GM18511 (cell line): ENCODE data around the gene HLA-A.
A peak's percentile ranks its signal among the peaks of the same experiment; 100 is the strongest.
"Not testable (repeated sequence)": the region's sequence is repeated elsewhere in the genome, so short reads cannot be mapped to it uniquely, and the experiment has no call there.

Experiments
- ATAC-seq: cut with Tn5 transposase; IDR thresholded peaks from one replicate; pipeline ENCODE4 v1.9.1; 2021; ENCODE audit warnings: mild to moderate bottlenecking, moderate library complexity; ENCODE audit not compliant: unreplicated experiment

Gene HLA-A

DNA sequence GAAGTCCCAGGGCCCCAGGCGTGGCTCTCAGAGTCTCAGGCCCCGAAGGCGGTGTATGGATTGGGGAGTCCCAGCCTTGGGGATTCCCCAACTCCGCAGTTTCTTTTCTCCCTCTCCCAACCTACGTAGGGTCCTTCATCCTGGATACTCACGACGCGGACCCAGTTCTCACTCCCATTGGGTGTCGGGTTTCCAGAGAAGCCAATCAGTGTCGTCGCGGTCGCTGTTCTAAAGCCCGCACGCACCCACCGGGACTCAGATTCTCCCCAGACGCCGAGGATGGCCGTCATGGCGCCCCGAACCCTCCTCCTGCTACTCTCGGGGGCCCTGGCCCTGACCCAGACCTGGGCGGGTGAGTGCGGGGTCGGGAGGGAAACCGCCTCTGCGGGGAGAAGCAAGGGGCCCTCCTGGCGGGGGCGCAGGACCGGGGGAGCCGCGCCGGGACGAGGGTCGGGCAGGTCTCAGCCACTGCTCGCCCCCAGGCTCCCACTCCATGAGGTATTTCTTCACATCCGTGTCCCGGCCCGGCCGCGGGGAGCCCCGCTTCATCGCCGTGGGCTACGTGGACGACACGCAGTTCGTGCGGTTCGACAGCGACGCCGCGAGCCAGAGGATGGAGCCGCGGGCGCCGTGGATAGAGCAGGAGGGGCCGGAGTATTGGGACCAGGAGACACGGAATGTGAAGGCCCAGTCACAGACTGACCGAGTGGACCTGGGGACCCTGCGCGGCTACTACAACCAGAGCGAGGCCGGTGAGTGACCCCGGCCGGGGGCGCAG lies at the start of gene HLA-A:
Gene HLA-A (plus strand): TSS at position 258 of the 778 bp plus-strand sequence. CDS start 22 bp downstream, at position 280.
- peak; percentile 86 for ATAC-seq

DNA sequence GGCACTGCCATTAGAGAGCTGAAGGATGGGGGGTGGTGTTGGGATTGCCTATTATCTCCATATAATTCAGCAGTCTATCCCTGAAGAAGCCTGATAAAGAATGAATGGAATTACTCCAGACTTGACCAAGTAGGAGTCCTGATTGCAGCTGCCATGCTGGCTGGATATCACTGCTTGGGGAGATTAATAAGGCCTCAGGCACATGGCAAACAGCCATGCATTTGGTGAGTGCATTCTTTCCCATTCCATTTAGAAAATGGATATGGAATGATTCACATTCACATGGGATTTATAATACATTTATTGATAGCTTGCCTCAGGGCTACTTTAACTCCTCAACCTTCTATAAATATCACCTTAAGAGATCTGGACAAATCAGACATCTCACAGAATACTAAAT lies 49.6 kb upstream of the HLA-A start:
- ATAC-seq, result no peak

DNA sequence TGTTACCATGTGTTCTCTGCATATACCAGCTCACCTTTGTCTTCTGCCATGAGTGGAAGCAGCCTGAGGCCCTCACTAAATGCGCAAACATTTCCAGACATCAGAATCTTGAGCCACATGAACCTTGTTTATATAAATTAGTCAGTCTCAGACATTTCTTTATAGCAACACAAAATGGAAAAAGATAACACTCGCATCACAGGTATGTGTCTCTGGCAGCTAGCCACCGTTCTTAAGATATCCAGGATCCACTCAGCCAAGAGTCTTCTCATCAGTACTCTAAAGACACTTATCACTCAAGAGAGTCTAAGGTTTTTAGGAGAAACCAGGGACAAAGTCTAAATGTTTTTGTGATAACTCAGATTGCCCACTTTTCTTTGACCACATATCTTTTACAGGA lies 43.1 kb upstream of the HLA-A start:
- ATAC-seq, result no peak

DNA sequence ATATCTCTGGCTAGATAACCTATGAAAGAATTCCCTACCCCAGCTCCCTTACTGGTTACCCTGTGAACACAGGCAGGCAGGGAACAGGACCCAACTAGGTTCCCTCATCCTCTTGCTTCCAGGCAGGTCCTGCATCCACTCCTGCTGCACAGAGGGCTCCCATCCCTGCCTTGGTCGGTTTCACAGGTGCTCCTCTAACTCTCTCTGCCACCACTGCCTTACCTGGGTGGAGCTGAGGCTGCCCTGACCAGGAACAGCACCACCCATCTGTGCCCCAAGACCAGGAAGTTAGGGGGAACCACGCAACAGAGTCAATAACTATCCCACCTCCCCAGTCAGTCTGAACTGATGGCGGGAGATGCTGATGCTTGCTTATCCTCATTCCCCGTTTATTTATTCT lies 37.0 kb upstream of the HLA-A start:
- no peak for ATAC-seq

DNA sequence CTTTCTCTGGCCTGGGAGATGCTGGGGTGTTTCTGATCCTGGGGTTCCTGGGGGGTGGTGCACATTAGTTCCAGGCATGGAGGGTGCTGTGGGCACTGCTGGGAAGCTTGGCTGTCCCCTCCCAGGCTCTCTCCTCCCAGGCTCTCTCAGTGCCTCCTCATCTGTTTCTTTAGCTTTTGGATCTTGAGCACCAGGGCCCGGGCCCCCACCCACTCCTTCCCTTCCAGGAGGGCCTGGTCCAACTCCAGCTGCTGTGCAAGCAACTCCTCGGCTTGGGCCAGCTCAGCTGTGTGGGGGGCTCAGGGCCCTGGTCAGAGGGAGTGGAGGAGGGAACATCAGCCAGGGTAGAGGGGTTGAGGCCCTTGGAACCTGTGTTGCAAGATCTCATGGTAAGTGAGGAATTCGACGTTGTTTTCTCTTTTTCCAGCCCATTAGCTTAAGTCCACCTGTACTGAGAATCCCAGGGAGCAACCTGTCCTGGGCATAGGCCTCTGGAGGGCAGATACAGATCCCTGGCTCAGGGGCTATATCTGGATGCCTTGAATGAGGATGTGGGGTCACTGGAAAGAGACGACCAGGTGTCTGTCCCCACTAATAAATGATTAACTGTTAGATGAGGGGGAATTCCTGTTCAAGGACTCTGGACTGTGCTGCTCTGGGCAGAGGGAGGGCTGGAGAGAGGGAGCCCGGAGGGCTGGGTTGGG lies 34.5 kb upstream of the HLA-A start:
- no peak for ATAC-seq

DNA sequence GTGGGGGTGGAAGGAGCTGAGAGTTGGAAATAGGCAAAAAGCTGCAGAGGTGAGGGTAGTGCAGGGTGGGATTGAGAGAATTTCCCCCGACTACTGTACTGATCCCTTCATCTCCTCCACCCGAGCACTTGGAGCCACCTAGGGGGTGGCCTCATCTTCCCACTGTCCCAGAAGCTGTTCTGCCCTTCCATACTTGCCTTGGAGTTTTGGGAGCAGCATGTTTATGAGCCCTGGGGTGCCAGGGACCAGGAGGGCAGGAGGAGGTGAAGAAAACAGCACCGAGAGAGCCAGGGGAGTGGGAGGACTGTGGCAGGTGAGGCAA lies 34.0 kb upstream of the HLA-A start:
- no peak for ATAC-seq

DNA sequence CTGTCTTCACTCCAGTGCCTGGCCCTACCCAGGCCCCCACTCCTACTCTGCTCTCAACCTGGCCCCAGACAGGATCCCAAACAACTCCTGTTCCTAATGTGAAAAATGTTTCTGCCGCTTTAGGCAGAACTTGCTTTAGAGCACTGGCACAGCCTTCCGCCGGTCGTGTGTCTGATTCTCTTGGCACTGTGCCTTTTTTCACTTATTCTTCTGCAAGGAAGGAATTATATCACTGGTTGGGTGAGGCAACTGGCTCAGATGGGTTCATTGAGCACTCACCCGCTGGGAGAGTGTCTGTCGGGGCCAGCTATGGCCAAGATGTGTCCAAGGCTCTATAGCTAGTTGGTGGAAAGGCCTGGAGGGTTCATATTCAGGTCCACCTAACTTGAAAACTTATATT lies 33.6 kb upstream of the HLA-A start:
- no peak for ATAC-seq

DNA sequence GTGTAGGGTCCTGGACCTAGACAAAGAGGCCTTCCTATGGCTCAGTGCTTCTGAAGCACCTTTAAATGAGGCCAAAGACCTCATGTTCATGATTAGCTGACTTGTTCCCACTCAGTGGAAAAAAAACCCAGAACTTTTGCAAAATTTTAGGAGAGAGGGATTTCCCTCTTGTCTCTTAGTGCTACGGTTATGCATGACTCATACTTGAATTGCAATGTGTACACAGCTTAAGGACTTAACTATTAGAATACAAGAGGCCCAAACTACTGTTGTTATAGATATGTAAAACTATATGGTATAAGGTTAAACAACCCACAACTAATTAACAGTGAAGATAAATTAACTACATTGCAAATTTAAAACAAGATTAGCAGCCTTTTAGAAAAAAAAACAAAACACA lies 32.3 kb upstream of the HLA-A start:
- no peak for ATAC-seq

DNA sequence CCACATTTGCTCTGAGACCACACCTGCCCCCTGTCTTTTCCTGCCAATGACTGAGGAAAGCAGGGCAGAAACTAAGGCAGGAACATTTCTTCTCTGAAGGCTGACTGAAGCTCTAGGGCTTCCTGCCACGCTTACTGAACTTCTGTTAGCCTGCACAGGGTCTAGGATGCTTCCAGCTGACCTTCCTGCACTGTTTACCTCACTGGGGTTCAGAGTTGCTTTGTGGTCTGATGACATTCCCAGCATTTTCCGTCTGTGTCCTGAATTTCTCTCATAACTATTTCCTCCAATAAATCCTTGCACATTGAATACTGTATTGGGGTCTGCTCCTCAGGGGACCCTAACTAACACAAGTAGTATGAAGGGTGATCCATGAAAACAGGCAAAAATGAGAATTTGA lies 29.5 kb upstream of the HLA-A start:
- no peak for ATAC-seq

DNA sequence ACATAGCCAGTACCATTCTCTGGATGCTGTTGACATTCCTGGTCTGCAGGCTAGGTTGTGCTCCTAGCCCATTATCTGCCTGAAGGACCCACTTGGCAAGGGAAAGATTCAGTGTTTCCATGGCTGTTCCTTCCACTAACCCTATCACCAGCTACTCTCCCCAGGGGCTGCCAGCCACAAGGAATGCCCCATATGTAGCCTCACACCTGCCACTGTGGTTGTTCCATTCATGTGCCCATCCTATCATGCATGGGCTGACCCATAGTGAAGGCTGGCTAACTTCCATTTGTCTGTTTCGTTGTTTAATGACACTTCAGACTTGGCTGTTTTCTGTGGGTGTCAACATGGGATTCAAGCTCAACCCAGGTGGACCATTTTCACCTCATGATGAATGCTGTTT lies 25.6 kb upstream of the HLA-A start:
- ATAC-seq, result no peak

DNA sequence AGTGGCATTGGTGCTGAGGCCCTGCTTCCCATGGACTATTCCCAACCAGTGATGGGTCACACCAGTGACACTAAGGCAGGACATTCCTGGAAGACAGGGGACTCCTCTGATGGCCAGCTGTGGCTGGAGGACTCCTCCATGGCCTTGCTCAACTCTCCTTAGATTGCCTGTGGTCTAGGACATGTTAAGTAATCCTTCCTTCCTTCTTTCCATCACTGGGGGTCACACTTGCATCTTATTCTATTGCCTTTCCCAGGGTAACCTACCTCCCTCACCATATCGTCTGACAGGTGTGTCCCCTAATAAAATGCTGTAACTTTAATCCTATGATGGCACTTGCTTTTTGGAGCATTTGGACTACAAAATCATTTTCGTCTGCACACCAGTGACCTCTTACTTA lies 24.5 kb upstream of the HLA-A start:
- no peak for ATAC-seq

DNA sequence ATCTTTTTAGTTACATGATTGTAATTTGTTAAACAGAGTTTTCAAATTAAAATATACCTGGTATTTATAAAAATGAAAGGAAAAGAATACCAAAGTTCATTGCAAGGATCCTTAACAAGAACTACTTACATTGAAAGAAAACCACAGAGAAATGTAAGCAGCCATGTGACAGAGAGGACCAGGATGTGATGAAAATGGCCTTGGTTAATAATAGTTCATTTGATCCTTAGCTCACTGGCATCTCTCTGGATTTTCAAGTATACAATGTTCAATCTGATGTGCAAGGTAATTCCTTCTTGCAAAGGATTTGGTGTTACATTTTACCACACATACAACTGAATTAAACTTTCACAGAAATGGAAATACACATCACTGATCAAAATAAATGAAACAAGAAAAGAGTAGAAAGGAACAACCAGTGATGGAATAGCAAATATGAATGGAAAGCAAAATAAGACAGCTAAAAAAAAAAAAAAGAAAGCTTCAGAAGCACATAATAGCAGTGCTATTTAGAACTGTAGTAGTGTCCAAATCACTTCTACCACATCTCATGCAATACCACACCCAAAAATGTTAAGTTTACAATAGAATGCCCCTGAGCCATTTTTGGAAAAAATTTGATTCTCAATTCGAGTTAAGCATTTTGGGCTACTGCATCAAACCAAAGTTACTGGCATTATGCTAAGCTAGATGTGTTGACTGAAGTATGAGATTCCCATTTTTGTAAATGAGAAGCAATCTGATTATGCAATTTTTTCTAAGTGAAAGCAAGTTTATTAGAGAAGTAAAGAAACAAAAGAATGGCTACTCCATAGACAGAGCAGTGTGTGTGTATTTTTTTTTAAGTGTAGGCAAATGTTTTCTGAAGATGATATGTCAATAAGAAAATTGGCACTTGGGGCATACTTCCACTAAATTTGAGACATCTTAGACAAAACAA lies 22.6 kb upstream of the HLA-A start:
- no peak for ATAC-seq

DNA sequence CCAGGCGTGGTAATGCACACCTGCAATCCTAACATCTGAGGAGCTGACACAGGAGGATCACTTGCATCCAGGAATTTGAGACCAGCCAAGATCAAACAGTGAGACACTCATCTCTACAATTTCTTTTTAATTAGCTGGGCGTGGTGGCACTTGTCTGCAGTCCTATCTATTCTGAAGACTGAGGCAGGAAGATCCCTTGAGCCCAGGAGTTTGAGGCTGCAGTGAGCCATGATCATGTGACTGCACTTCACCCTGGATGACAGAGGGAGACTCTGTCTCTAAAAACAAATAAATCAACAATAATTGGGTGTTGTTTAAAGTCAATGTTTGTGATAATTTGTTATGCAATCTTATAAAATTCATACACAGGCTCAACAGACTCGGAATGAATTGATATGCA lies 18.0 kb upstream of the HLA-A start:
- no peak for ATAC-seq

DNA sequence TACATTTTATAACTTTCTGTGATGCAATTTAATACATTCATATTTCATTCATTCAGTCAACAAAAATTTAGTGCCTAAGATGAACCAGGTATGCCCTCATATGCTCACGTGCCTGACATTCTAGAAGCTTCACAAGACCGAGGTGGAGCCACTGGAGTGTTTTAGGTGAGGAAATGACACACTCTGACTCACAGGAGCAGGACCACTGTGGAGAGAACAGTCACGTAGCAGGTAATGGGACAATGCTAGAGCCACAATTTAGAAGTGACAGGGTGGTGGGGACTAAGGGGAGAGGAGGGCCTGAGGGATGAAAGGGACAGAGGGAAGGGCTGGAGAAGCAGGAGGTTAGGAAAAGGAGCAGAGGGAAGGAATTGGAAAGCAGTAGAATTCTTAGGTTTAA lies 17.6 kb upstream of the HLA-A start:
- no peak for ATAC-seq

DNA sequence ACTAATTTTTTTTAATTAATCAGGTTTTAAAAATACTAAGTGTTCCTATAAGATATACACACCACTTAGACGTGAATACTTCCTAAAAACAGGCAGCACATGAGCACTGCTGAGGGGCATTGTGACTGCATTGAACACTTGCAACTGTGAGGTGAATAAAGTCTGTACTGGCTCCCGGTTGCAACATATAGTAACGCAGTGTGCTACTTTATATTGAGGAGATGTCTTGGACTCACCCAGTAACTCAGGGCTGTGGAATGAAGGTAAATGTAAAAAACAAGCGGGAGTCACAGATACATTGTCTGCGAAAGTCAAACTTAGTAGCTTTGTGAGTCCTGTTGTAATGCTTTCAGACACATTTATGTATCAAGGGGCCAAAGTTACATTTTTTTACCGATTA lies 17.0 kb upstream of the HLA-A start:
- no peak for ATAC-seq

DNA sequence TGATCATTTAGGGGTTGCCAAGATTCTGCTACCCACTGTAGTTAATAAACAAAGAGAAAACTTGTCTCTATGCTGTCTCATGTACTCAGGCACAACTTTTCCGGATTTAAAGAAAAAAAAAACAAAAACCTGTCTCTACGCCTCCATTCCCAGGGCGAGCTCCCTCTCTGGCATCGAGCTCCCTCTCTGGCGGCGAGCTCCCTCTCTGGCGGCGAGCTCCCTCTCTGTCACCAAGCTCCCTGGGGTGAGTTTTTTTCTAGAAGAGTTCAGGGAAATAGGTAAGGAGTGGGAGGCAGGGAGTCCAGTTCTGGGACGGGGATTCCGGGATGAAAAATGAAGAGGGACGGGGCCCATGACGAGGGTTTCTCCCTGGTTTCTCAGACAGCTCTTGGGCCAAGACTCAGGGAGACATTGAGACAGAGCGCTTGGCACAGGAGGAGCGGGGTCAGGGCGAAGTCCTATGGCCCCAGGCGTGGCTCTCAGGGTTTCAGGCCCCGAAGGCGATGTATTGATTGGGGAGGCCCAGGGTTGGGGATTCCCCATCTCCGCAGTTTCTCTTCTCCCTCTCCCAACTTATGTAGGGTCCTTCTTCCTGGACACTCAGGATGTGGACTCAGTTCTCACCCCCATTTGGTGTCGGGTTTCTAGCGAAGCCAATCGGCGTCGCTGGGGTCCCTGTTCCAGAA lies 16.5 kb upstream of the HLA-A start:
- ATAC-seq, result no peak

DNA sequence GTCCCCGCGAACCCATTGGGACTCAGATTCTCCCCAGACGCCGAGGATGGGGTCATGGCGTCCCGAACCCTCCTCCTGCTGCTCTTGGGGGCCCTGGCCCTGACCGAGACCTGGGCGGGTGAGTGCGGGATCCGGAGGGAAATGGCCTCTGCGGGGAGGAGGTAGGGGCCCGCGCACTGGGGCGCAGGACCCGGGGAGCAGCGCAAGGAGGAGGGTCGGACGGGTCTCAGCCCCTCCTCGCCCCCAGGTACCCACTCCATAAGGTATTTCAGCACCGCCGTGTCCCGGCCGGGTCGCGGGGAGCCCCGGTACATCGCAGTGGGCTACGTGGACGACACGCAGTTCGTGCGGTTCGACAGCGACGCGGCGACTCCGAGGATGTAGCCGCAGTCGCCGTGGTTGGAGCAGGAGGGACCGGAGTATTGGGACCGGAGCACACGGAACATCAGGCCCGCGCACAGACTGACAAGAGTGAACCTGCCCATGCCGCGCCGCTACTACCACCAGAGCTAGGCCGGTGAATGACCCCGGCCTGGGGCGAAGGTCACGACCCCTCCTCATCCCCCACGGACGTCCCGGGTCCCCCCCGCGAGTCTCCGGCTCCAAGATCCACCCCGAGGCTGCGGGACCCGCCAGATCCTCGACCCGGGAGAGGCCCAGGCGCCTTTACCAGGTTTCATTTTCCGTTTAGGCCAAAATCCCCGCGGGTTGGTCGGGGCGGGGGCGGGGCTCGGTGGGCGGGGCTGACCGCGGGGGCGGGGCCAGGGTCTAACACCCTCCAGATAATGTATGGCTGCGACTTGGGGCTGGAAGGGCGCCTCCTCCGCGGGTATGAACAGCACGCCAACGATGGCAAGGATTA lies 15.7 kb upstream of the HLA-A start:
- ATAC-seq, result peak; percentile 87

DNA sequence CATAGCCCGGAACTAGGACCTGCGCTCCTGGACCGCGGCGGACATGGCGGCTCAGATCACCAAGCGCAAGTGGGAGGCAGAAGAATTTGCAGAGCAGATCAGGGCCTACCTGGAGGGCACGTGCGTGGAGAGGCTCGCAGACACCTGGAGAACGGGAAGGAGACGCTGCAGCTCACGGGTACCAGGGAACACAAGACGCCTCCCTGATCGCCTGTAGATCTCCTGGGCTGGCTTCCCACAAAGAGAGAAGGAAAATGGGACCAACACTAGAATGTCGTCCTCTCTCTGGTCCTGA lies 15.1 kb upstream of the HLA-A start:
- no peak for ATAC-seq

DNA sequence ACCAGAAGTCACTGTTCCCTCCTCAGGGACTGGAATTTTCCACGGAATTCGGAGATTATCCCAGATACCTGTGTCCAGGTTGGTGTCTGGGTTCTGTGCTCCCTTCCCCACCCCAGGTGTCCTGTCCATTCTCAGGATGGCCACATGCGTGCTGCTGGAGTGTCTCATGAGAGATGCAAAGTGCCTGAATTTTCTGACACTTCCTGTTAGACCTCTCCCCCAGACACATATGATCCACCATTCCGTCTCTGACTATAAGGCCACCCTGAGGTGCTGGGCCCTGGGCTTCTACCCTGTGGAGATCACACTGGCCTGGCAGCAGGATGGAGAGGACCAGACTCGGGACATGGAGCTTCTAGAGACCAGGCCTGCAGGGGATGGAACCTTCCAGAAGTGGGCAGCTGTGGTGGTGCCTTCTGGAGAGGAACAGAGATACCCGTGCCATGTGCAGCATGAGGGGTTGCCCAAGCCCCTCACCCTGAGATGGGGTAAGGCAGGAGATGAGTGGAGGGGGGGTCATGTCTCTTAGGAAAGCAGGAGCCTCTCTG lies 14.4 kb upstream of the HLA-A start:
- no peak for ATAC-seq

DNA sequence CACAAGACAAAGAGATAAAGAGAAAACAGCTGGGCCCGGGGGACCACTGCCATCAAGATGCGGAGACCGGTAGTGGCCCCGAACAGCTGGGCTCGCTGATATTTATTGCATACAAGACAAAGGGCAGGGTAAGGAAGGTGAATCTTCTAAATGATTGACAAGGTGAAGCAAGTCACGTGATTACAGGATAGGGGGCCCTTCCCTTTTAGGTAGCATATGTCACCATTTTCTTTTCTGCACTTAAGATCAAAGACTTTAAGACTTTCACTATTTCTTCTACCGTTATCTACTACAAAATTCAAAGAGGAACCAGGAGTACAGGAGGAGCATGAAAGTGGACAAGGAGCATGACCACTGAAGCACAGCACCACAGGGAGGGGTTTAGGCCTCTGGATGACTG lies 12.3 kb upstream of the HLA-A start:
- not testable (repeated sequence) for ATAC-seq
